B cell (primary cell): ENCODE measurements around the gene GPR156.
"Not testable (repeated sequence)": the region's sequence is repeated elsewhere in the genome, so short reads cannot be mapped to it uniquely, and the experiment has no call there.

Experiments
- CTCF ChIP-seq: fragments of 200-600 bp; IDR thresholded peaks from one replicate; pipeline ENCODE4 v1.8.0; 2022; ENCODE audit warnings: antibody characterized with exemption, mild to moderate bottlenecking
- EZH2 ChIP-seq: IDR thresholded peaks from 2 replicates; pipeline ENCODE4 v1.6.1; 2012; ENCODE audit warnings: borderline replicate concordance, low read depth, mild to moderate bottlenecking, moderate library complexity, low read length; ENCODE audit not compliant: insufficient read depth, poor library complexity, severe bottlenecking

- not testable (repeated sequence) for TF ChIP-seq CTCF, EZH2
These were observed 38.7 kb upstream of the GPR156 start for GRCh38 chr3:120323761-120324160.
